ENCODE results near the gene NAE1.

The NAE1 gene

DNA sequence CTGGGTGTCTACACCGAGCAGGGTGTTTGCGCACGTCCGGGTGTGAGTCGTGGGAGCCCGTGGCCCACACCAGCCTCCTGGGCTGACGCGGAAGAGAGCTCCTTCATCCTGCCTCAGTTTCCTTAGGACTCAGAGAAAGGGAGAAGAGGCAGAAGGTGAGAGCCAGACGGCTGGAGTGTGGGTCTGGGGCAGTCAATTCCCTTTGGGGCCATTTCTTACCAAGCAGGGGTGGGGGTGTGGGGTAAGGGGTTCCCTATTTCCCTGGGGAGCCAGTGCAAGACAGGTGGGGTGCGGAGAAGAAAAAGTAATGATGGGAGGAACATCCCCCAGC, 14.3 kb upstream of the NAE1 start:
- TF ChIP-seq, protein P1, sequence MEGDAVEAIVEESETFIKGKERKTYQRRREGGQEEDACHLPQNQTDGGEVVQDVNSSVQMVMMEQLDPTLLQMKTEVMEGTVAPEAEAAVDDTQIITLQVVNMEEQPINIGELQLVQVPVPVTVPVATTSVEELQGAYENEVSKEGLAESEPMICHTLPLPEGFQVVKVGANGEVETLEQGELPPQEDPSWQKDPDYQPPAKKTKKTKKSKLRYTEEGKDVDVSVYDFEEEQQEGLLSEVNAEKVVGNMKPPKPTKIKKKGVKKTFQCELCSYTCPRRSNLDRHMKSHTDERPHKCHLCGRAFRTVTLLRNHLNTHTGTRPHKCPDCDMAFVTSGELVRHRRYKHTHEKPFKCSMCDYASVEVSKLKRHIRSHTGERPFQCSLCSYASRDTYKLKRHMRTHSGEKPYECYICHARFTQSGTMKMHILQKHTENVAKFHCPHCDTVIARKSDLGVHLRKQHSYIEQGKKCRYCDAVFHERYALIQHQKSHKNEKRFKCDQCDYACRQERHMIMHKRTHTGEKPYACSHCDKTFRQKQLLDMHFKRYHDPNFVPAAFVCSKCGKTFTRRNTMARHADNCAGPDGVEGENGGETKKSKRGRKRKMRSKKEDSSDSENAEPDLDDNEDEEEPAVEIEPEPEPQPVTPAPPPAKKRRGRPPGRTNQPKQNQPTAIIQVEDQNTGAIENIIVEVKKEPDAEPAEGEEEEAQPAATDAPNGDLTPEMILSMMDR (conservative IDR thresholded peaks at IDR 0.05), result no peak
- TF ChIP-seq ZFX (IDR thresholded peaks at IDR 0.05), result no peak
- H3K27ac ChIP-seq, result no peak overlapping the region

GRCh38 chr16:66844342-66845079, 13.7 kb upstream of the NAE1 start, which contains the start of gene CA7:
Gene CA7, plus strand, starts transcription at chr16:66844414. Its CDS starts 74 bp downstream, at chr16:66844488.
- TF ChIP-seq ZFX (IDR thresholded peaks at IDR 0.05), result no peak
- TF ChIP-seq, protein P1 (conservative IDR thresholded peaks at IDR 0.05), result no peak
- H3K27ac ChIP-seq, result no peak within 1 kb of the TSS

- no peak overlapping the region for H3K27ac ChIP-seq
- TF ChIP-seq, protein P1 (conservative IDR thresholded peaks at IDR 0.05), result no peak
- TF ChIP-seq ZFX (IDR thresholded peaks at IDR 0.05), result no peak
Observed at GRCh38 chr16:66844009-66844341, 13.2 kb upstream of the NAE1 start.

GRCh38 chr16:66843191-66843590, 12.4 kb upstream of the NAE1 start:
- TF ChIP-seq, protein P1 (conservative IDR thresholded peaks at IDR 0.05), result no peak
- TF ChIP-seq ZFX (IDR thresholded peaks at IDR 0.05), result no peak
- no peak overlapping the region for H3K27ac ChIP-seq

DNA sequence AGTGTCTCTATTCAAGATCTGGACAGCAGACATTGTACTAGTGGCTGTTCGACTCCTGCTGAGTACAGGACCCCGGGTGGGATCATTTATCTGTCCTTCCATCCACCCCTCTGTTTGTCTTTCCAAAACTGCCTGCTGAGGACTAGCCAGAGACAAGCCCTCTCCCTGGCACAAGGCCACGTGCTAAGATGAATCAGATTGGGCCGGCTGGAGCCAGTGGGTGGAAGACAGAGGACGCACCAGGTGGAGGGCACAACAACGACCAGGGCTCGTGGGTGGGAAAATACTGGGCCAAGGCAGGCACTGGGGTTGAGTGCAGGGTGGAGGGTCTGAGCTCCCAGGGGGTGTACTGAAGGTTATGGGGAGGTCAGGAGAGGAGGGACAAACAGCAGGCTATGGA, 12.0 kb upstream of the NAE1 start:
- TF ChIP-seq, protein P1 (conservative IDR thresholded peaks at IDR 0.05), result no peak
- TF ChIP-seq ZFX (IDR thresholded peaks at IDR 0.05), result no peak
- no peak overlapping the region for H3K27ac ChIP-seq

DNA sequence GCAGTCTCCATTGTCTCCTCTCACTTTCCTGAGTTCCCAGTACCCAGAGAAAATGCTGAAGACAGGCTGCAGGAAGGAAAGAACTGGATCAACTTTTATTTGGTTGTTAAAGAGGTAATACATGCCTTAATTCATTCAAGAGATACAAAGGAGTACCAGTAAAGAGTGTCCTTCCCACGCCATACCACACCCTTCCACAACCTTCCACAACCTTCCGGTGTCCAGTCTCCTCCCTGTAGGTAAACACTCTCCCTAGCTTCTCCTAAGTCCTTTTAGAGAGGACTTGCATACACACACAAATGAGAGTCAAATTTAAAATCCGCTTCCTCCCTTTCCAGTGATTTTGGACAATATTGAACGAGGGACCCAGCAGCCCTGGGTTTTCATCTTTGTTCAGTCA, 10.6 kb upstream of the NAE1 start:
- TF ChIP-seq, protein P1 (conservative IDR thresholded peaks at IDR 0.05), result no peak
- no peak for TF ChIP-seq ZFX (IDR thresholded peaks at IDR 0.05)
- H3K27ac ChIP-seq, result no peak overlapping the region

DNA sequence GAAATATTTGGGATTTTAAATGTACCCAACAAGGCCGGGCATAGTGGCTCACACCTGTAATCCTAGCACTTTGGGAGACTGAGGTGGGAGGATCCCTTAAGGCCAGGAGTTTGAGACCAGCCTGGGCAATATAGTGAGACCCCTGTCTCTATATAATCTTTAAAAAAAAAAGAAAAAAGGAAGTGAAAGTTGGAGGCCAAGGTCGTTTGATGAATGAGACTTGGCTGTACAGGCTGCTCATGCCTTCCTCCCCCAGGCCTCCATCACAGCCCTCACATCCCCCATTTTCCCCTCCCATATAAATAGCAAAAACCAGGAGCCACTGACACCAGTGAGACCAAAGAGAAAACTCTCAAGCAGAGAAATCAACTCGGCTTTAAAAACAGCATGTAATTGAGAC, 10.1 kb upstream of the NAE1 start:
- TF ChIP-seq ZFX (IDR thresholded peaks at IDR 0.05), result no peak
- TF ChIP-seq, protein P1 (conservative IDR thresholded peaks at IDR 0.05), result no peak
- H3K27ac ChIP-seq, result no peak overlapping the region

Data from C4-2B (cell line).